HG02938 (cell line): Measurements from ENCODE around the gene TIGD1.

Source experiments
- ATAC-seq: cut with Tn5 transposase; IDR thresholded peaks from one replicate; pipeline ENCODE4 v1.9.1; 2021; ENCODE audit warnings: mild to moderate bottlenecking, moderate library complexity; ENCODE audit not compliant: unreplicated experiment

TIGD1 gene

GRCh38 chr2:232502911-232503808, 47.2 kb downstream of the TIGD1 start:
- ATAC-seq = no peak

- ATAC-seq = no peak
Observed at GRCh38 chr2:232502511-232502910, 47.8 kb downstream of the TIGD1 start.

GRCh38 chr2:232501794-232502390, 48.5 kb downstream of the TIGD1 start:
- ATAC-seq = no peak

- ATAC-seq = no peak
Observed at GRCh38 chr2:232501331-232501771, 49.0 kb downstream of the TIGD1 start.

GRCh38 chr2:232498452-232498851, 51.9 kb downstream of the TIGD1 start:
- ATAC-seq = no peak
